NCI-H510A (cell line): ENCODE measurements around the gene MRPL46.
"Not testable (repeated sequence)": the region's sequence is repeated elsewhere in the genome, so short reads cannot be mapped to it uniquely, and the experiment has no call there.

Experiments used
- DNase-seq: peaks from one replicate; lab custom pipeline; 2025; lab: John Stamatoyannopoulos, UW

MRPL46 gene

GRCh38 chr15:88441076-88441730 lies 26.0 kb downstream of the MRPL46 start:
- no peak for DNase-seq

GRCh38 chr15:88440021-88440420 lies 27.2 kb downstream of the MRPL46 start:
- DNase-seq = no peak

GRCh38 chr15:88438181-88438580 lies 29.0 kb downstream of the MRPL46 start:
- no peak for DNase-seq

- DNase-seq = not testable (repeated sequence)
These were observed 33.1 kb downstream of the MRPL46 start for GRCh38 chr15:88434106-88434505.

DNA sequence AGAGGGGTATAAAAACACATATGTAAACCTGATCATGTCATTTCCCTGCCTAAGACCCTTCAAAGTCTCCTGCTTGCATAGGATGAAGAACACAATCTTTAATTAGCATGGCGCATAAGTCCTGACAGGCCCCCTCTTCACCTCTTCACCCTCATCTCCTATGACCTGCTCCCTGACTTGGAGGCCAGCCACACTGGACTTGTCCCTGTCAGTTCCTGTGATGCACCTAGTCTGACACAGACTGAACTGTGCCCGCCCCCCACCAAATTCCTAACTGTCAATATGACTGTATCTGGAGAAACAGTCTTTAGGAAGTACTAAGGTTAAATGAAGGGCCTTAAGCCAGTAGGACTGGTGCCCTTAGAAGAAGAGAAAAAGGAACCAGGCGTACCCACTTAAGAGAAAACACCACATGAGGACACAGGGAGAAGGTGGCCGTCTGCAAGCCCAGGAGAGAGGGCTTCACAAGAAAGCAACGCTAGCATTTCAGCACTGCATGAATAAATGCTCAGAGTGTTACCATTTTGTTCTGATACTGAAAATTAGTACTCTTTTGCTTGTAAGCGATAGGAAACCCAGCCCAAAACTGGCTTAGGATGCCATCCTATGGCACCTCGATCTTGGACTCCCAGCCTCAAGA lies 34.0 kb downstream of the MRPL46 start:
- DNase-seq = no peak

- DNase-seq = no peak
These were observed 35.7 kb downstream of the MRPL46 start for GRCh38 chr15:88431441-88431840.

- no peak for DNase-seq
These were observed 37.1 kb downstream of the MRPL46 start for GRCh38 chr15:88430051-88430450.

- no peak for DNase-seq
These were observed 38.2 kb downstream of the MRPL46 start for GRCh38 chr15:88428805-88429605.

GRCh38 chr15:88428053-88428452 lies 39.1 kb downstream of the MRPL46 start:
- DNase-seq = no peak

DNA sequence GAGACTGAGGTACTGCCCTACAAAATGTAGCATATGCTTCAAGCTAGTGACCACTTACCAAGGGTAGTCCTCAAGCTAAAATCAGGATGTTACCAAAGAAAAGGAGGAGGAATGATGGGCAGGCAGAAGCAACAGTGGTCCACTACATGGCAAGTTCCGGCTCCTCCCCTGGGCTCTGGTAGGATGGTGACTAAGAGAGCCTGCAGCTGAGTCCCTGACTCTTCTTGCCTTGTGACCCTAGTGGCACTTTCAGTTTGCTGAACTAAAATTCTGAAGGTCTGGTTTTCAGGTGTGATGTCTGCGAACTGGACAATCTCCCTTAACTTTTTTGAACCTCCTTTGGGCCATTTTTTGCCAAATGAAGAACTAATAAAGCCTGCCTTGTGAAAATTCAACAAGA lies 40.9 kb downstream of the MRPL46 start:
- DNase-seq = no peak

GRCh38 chr15:88423331-88423730 lies 43.9 kb downstream of the MRPL46 start:
- DNase-seq = no peak

DNA sequence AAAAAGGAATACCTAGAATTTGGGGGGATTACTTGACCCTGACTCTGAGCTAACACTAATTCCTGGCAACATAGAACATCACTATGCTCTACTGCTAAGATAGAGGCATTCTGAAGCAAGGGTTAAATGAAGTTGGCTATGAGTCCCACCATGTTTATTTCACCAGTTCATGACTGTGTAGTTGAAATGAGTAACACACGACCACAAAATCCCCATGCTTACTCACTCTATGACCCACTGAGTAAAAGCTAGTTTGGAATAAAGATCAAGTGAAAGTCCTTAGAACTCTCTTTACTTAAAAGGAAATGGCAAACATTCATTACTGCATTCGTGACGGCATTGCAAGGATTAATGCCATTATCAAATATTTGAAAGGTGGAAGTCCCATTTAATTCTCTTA lies 47.4 kb downstream of the MRPL46 start:
- DNase-seq = no peak
